K562 (cell line): Measurements from ENCODE around the gene POLR3K. TPM values are rescaled to one million over a fixed set of nuclear protein-coding genes. Genes with fewer than 3 reads are reported as not detected.

Source experiments
- ATAC-seq: fragments of 200-7000 bp; cut with Tn5 transposase; 3 replicates; pipeline ENCODE4 v1.9.1; 2020; ENCODE audit warnings: moderate library complexity
- BruUV-seq: library from RNA; stranded (reverse); fragments of 400-500 nt; replicated peaks from 2 replicates; lab custom pipeline; 2021; lab: Mats Ljungman, UMichigan
- CTCF ChIA-PET: fragments of 300-600 bp; formaldehyde crosslinking; extraction: SDS; loops from one replicate; lab custom pipeline; 2021; ENCODE audit warnings: low intra/inter-chr PET ratio; lab: Yijun Ruan, JAX
- POLR2A ChIA-PET: fragments of 300-600, 350-650 bp; sonication (Branson Sonifier 250); formaldehyde crosslinking; extraction: SDS; loops from one replicate; lab custom pipeline; 2021; ENCODE audit warnings: antibody characterized with exemption, inconsistent platforms; lab: Yijun Ruan, JAX
- DNase-seq, 4 experiments: peaks; one replicate each; pipeline versions ENCODE4 v3.0.0 to v3.0.0-alpha.2; 2011 to 2018; ENCODE audit warnings: low spot score in 3 of 4, mixed read lengths in 3 of 4; ENCODE audit errors: extremely low read depth in 1 of 4
- FAIRE-seq: peaks from 2 replicates; lab custom pipeline; 2011; peaks lifted over from hg19 to GRCh38; lab: Jason Lieb, UNC
- H2AFZ ChIP-seq: 2 replicates; pipeline ENCODE4 v1.6.0; 2011; ENCODE audit warnings: low read depth, low read length, control low read depth, inconsistent platforms
- H3K27ac ChIP-seq: fragments of 200-600 bp; 3 replicates; pipeline ENCODE4 v1.8.0; 2011; ENCODE audit warnings: low read depth, mild to moderate bottlenecking, control low read depth, inconsistent platforms, low read length, moderate library complexity, mixed read lengths; ENCODE audit errors: extremely low read depth
- H3K27me3 ChIP-seq, 2 experiments: fragments of 300-600 bp in 1 of 2; 2 replicates in 1 of 2; 3 replicates in 1 of 2; pipeline versions ENCODE4 v1.6.0 to v1.8.0; 2011; ENCODE audit warnings: inconsistent platforms in 2 of 2, low read length in 2 of 2, mild to moderate bottlenecking in 1 of 2, mixed read lengths in 1 of 2, moderate library complexity in 1 of 2; ENCODE audit not compliant: control insufficient read depth in 2 of 2, insufficient read depth in 2 of 2
- H3K36me3 ChIP-seq: fragments of 300-600 bp; 3 replicates; pipeline ENCODE4 v1.8.0; 2011; ENCODE audit warnings: mild to moderate bottlenecking, low read length, inconsistent platforms; ENCODE audit not compliant: control insufficient read depth, insufficient read depth
- H3K4me1 ChIP-seq, 2 experiments: fragments of 200-600 bp in 1 of 2; replicated peaks in 1 of 2; 2 replicates in 1 of 2; 3 replicates in 1 of 2; pipeline versions ENCODE4 v1.5.1 to v1.8.0; 2011; ENCODE audit warnings: inconsistent platforms in 2 of 2, low read length in 2 of 2, mild to moderate bottlenecking in 1 of 2, mixed read lengths in 1 of 2, moderate library complexity in 1 of 2; ENCODE audit not compliant: control insufficient read depth in 2 of 2, insufficient read depth in 2 of 2
- H3K4me2 ChIP-seq: 2 replicates; pipeline ENCODE4 v1.6.1; 2011; ENCODE audit warnings: low read length, control low read depth, inconsistent platforms, mixed read lengths; ENCODE audit not compliant: insufficient read depth
- H3K4me3 ChIP-seq: fragments of 200-600 bp; sonication (generic), shearing (Covaris generic); 2 replicates; pipeline ENCODE4 v1.5.1; 2016; ENCODE audit warnings: control low read depth, inconsistent platforms
- H3K79me2 ChIP-seq: fragments of 200-600 bp; 3 replicates; pipeline ENCODE4 v1.8.0; 2011; ENCODE audit warnings: low read length, inconsistent platforms; ENCODE audit not compliant: control insufficient read depth, insufficient read depth
- H3K9ac ChIP-seq, 2 experiments: 2 replicates each; pipeline versions ENCODE4 v1.6.0 to v1.6.1; 2011; ENCODE audit warnings: low read depth in 2 of 2, low read length in 2 of 2, control low read depth in 1 of 2, inconsistent platforms in 1 of 2, mild to moderate bottlenecking in 1 of 2, mixed read lengths in 1 of 2; ENCODE audit not compliant: insufficient read depth in 1 of 2
- H3K9me1 ChIP-seq: one replicate; pipeline ENCODE4 v1.6.0; 2011; ENCODE audit warnings: inconsistent platforms, mild to moderate bottlenecking, low read length, moderate library complexity; ENCODE audit not compliant: control insufficient read depth, insufficient read depth
- H3K9me3 ChIP-seq: replicated peaks from 2 replicates; pipeline ENCODE4 v1.5.1; 2011; ENCODE audit warnings: low read depth, low read length, inconsistent platforms; ENCODE audit not compliant: control insufficient read depth, insufficient read depth
- H4K20me1 ChIP-seq: replicated peaks from 2 replicates; pipeline ENCODE4 v1.6.1; 2011; ENCODE audit warnings: low read length, inconsistent platforms, mixed read lengths; ENCODE audit not compliant: control insufficient read depth, insufficient read depth
- ARID2 ChIP-seq: fragments of 450-650 bp; IDR thresholded peaks from 2 replicates; pipeline ENCODE4 v1.6.1; 2017; ENCODE audit warnings: antibody characterized with exemption, mild to moderate bottlenecking
- ATF1 ChIP-seq, 2 experiments: fragments of 450-650 bp in 1 of 2; IDR thresholded peaks; 2 replicates each; pipeline ENCODE4 v1.6.1; 2016; ENCODE audit warnings: missing compliant biosample characterization in 1 of 2, missing genetic modification characterization in 1 of 2
- CREB1 ChIP-seq, 2 experiments: sonication (generic) in 1 of 2; formaldehyde crosslinking in 1 of 2; IDR thresholded peaks; 2 replicates each; pipeline versions ENCODE4 v1.6.1 to v1.8.0; 2012 to 2022; ENCODE audit warnings: inconsistent platforms in 1 of 2, mild to moderate bottlenecking in 1 of 2, missing genetic modification reagents in 1 of 2, moderate library complexity in 1 of 2
- CTCF ChIP-seq, 3 experiments: IDR thresholded peaks in 2 of 3; conservative IDR thresholded peaks in 1 of 3; 2 replicates each; pipeline ENCODE4 v1.5.1; 2011 to 2012; ENCODE audit warnings: low read length in 3 of 3, mild to moderate bottlenecking in 3 of 3, control low read depth in 2 of 3, improper control_type of control experiment in 1 of 3, inconsistent platforms in 1 of 3, low read depth in 1 of 3, mixed read lengths in 1 of 3, moderate library complexity in 1 of 3; ENCODE audit not compliant: insufficient read depth in 2 of 3
- FOXP4 ChIP-seq: sonication (generic); formaldehyde crosslinking; IDR thresholded peaks from 2 replicates; pipeline ENCODE4 v1.8.0; 2022; ENCODE audit warnings: mild to moderate bottlenecking, missing genetic modification reagents, borderline replicate concordance
- JUND ChIP-seq, 2 experiments: IDR thresholded peaks; 2 replicates in 1 of 2; 3 replicates in 1 of 2; pipeline ENCODE4 v1.6.1; 2011; ENCODE audit warnings: borderline replicate concordance in 2 of 2, low read depth in 2 of 2, low read length in 2 of 2, improper control_type of control experiment in 1 of 2, missing biosample characterization in 1 of 2, missing genetic modification characterization in 1 of 2, missing genetic modification reagents in 1 of 2
- MTA2 ChIP-seq: fragments of 450-650 bp; IDR thresholded peaks from 2 replicates; pipeline ENCODE4 v1.6.1; 2016; ENCODE audit warnings: low read depth
- NFIC ChIP-seq: fragments of 450-650 bp; IDR thresholded peaks from 2 replicates; pipeline ENCODE4 v1.6.1; 2017; ENCODE audit warnings: mild to moderate bottlenecking, inconsistent platforms
- NRF1 ChIP-seq, 2 experiments: fragments of 450-650 bp; IDR thresholded peaks in 1 of 2; conservative IDR thresholded peaks in 1 of 2; 2 replicates each; pipeline ENCODE4 v1.6.1; 2014; ENCODE audit warnings: mild to moderate bottlenecking in 2 of 2
- RB1 ChIP-seq: fragments of 450-650 bp; IDR thresholded peaks from 2 replicates; pipeline ENCODE4 v1.6.1; 2017; ENCODE audit warnings: low read depth, mild to moderate bottlenecking
- RBM25 ChIP-seq: fragments of 200-400 bp; formaldehyde crosslinking; IDR thresholded peaks from 2 replicates; pipeline ENCODE4 v1.6.1; 2018; ENCODE audit warnings: low read length, low read depth, moderate library complexity; ENCODE audit not compliant: severe bottlenecking
- SRF ChIP-seq, 2 experiments: fragments of 250-450, 450-650 bp in 1 of 2; sonication (Bioruptor Pico) in 1 of 2; sonication (generic) in 1 of 2; formaldehyde crosslinking; IDR thresholded peaks; 2 replicates each; pipeline versions ENCODE4 v1.5.0 to v1.5.1; 2020 to 2022; ENCODE audit warnings: mild to moderate bottlenecking in 1 of 2, missing genetic modification reagents in 1 of 2
- VEZF1 ChIP-seq: fragments of 200-800 bp; sonication (Bioruptor generic); IDR thresholded peaks from 2 replicates; pipeline ENCODE4 v1.6.1; 2017; ENCODE audit warnings: missing genetic modification characterization, missing compliant biosample characterization
- WGBS: fragments of 100-300 bp; shearing (Covaris generic); methylation state at CpG from one replicate; pipeline ENCODE4 v1.1.6; 2016; ENCODE audit warnings: low coverage, mixed read lengths; ENCODE audit not compliant: insufficient coverage; ENCODE audit errors: missing lambda C conversion rate; 5-methylcytosine and 5-hydroxymethylcytosine counted together
- in situ Hi-C: fragments of 300-500 bp; cut with MboI; formaldehyde crosslinking; loops from 4 replicates; pipeline ENCODE4 v1.15.0; 2018; ENCODE audit warnings: inconsistent platforms, mixed read lengths
- intact Hi-C: fragments of 100-400 bp; cut with micrococcal nuclease; formaldehyde crosslinking; loops from 2 replicates; pipeline ENCODE4 v1.14.2; 2022
- polyA plus RNA-seq, 8 experiments: library from polyadenylated mRNA; depleted of rRNA in 4 of 8; stranded (reverse) in 5 of 8; unstranded in 3 of 8; fragments of >200 nt; fragmentation: Nextera tagmentation in 2 of 8; fragmentation: Illumina TruSeq in 1 of 8; extraction: Ambion mirVana in 2 of 8; extraction: Trizol in 1 of 8; gene quantifications; 2 replicates each; pipeline versions ENCODE4 v1.2.1 to v1.2.3, GENCODE V29; 2011 to 2014; ENCODE audit warnings: inconsistent platforms in 1 of 8, missing spikeins in 1 of 8
- total RNA-seq, 7 experiments: library from RNA; depleted of rRNA in 6 of 7; stranded (reverse); fragments of >200 nt in 6 of 7; fragmentation: Illumina TruSeq in 2 of 7; extraction: Trizol in 2 of 7; gene quantifications; 2 replicates each; pipeline versions ENCODE4 v1.2.1 to v1.2.3, GENCODE V29; 2011 to 2021; ENCODE audit warnings: low replicate concordance in 1 of 7

The POLR3K gene
- total and polyA plus RNA-seq, 9 of the 15 experiments (the other 6 are each of a cell fraction or from before 2014, with no cell fraction given) = 42.1 to 315 (median 86.7) TPM

GRCh38 chr16:65745-66144 lies 12.3 kb upstream of the POLR3K start:
- Histone ChIP-seq H3K27ac (no peak overlapping the region), H3K9ac (peak overlapping the region in 1 of 2 experiments; percentile 77; a peak in 2 of 4 replicates), H2AFZ (no peak overlapping the region), H3K4me1 (peaks cover 0 to 53% of the 10 kb centered on the region in 2 experiments; a peak in 3 of 5 replicates), H3K9me1 (no peaks in the 10 kb centered on the region), H3K4me2 (peak overlapping the region; percentile 36; the same call in 1 of the 2 replicates), H3K4me3 (no peak overlapping the region), H3K36me3 (no peaks in the 10 kb centered on the region; the same call in 2 of the 3 replicates), H3K79me2 (no peaks in the 10 kb centered on the region), H3K27me3 (no peaks in the 10 kb centered on the region), H3K9me3 (no peaks in the 10 kb centered on the region), H4K20me1 (peaks cover 4% of the 10 kb centered on the region)
- ATAC-seq (peak; percentile 94), FAIRE-seq (peak; percentile 77), DNase-seq (peak; percentile 76 to 89 (median 80))
- 6% methylated on average over 17 of the region's 17 CpGs for WGBS
- BruUV-seq = no TSS peak
- in situ Hi-C loops (no loop called here), intact Hi-C loops (loop anchor here (1.0 kb wide), 1 partner anchor 32 kb away; no protein-coding TSS in a partner anchor)
- CTCF ChIA-PET = interaction anchor here (0.6 to 7.3 kb wide), 6 partner anchors 25 to 297 kb away, joined by 3 to 125 read pairs (median 6); partner anchors contain the start of gene HBQ1
- POLR2A ChIA-PET = interaction anchor here (0.6 to 1.7 kb wide), 10 partner anchors 8 to 539 kb away, joined by 3 to 8 read pairs (median 4); partner anchors contain the start of genes HBQ1 and POLR3K
- peak; percentile 12; the same call in 1 of the 2 replicates for TF ChIP-seq VEZF1 (CRISPR knock-in tag)
- no peak for TF ChIP-seq MTA2
- TF ChIP-seq NRF1 (conservative IDR thresholded peaks at IDR 0.05 in 1 of 2, IDR thresholded peaks at IDR 0.05 in 1 of 2) = 0 out of 4 replicates have a peak, but pooled peaks of 1 of the 2 experiments have one; percentile 9
- peak; percentile 80 for TF ChIP-seq RB1
- TF ChIP-seq RBM25 = no peak
- no peak for TF ChIP-seq ATF1 (CRISPR knock-in tag; IDR thresholded peaks at IDR 0.05)
- peak; percentile 36; the same call in 1 of the 2 replicates for TF ChIP-seq ATF1 (tag; IDR thresholded peaks at IDR 0.05)
- TF ChIP-seq ARID2 = peak; percentile 84
- TF ChIP-seq JUND (IDR thresholded peaks at IDR 0.05; ENCODE audit: borderline replicate concordance, low read depth, low read length) = peak; percentile 57
- TF ChIP-seq JUND (tag; IDR thresholded peaks at IDR 0.05; ENCODE audit: borderline replicate concordance, low read depth, low read length) = no peak; the same call in 2 of the 3 replicates
- TF ChIP-seq FOXP4 = no peak
- no peak for TF ChIP-seq CREB1 (IDR thresholded peaks at IDR 0.05)
- peak; percentile 46; the same call in 1 of the 2 replicates for TF ChIP-seq CREB1 (CRISPR knock-in tag; IDR thresholded peaks at IDR 0.05)
- no peak for TF ChIP-seq SRF (CRISPR knock-in tag; IDR thresholded peaks at IDR 0.05)
- peak; percentile 39 for TF ChIP-seq NFIC
- peak; percentile 97 to 98 (median 98) for TF ChIP-seq CTCF (IDR thresholded peaks at IDR 0.05 in 2 of 3, conservative IDR thresholded peaks at IDR 0.05 in 1 of 3; ENCODE audit: insufficient read depth in 2 of 3, low read depth in 1 of 3, low read length in 3 of 3)
